Mesenchymal stem cell (in vitro differentiated cells and primary cell): ENCODE measurements around the gene SLC38A9.

Experiments used
- DNase-seq: peaks from one replicate; pipeline ENCODE4 v3.0.0-alpha.2; 2013
- H2AFZ ChIP-seq: one replicate; pipeline ENCODE4 v1.6.1; 2013; ENCODE audit warnings: low read depth, mild to moderate bottlenecking, control low read depth, inconsistent platforms, low read length, moderate library complexity
- H2AK5ac ChIP-seq: 2 replicates; pipeline ENCODE4 v1.6.1; 2013; ENCODE audit warnings: low read length, moderate library complexity, mild to moderate bottlenecking, inconsistent platforms; ENCODE audit not compliant: severe bottlenecking
- H2BK120ac ChIP-seq: one replicate; pipeline ENCODE4 v1.6.1; 2013; ENCODE audit warnings: low read depth, mild to moderate bottlenecking, inconsistent platforms, low read length, moderate library complexity
- H2BK12ac ChIP-seq, 2 experiments: one replicate each; pipeline ENCODE4 v1.6.1; 2013; ENCODE audit warnings: inconsistent platforms in 2 of 2, low read length in 2 of 2, mild to moderate bottlenecking in 2 of 2, moderate library complexity in 2 of 2, control low read depth in 1 of 2
- H2BK15ac ChIP-seq: one replicate; pipeline ENCODE4 v1.6.1; 2013; ENCODE audit warnings: mild to moderate bottlenecking, low read depth, inconsistent platforms; ENCODE audit not compliant: poor library complexity, severe bottlenecking
- H2BK5ac ChIP-seq: 2 replicates; pipeline ENCODE4 v1.6.1; 2013; ENCODE audit warnings: low read depth, mild to moderate bottlenecking, low read length, control low read depth, inconsistent platforms; ENCODE audit not compliant: poor library complexity, severe bottlenecking
- H3K14ac ChIP-seq, 2 experiments: one replicate each; pipeline ENCODE4 v1.6.1; 2013; ENCODE audit warnings: inconsistent platforms in 2 of 2, low read length in 2 of 2, control low read depth in 1 of 2, mild to moderate bottlenecking in 1 of 2, moderate library complexity in 1 of 2
- H3K18ac ChIP-seq, 2 experiments: one replicate each; pipeline ENCODE4 v1.6.1; 2013; ENCODE audit warnings: inconsistent platforms in 2 of 2, low read length in 2 of 2, control low read depth in 1 of 2, low read depth in 1 of 2, mild to moderate bottlenecking in 1 of 2
- H3K23ac ChIP-seq, 2 experiments: one replicate each; pipeline ENCODE4 v1.6.1; 2013; ENCODE audit warnings: inconsistent platforms in 2 of 2, low read length in 2 of 2, mild to moderate bottlenecking in 2 of 2, moderate library complexity in 2 of 2, control low read depth in 1 of 2
- H3K27ac ChIP-seq: 2 replicates; pipeline ENCODE4 v1.5.1; 2013; ENCODE audit warnings: mild to moderate bottlenecking, moderate library complexity, low read length, control low read depth, inconsistent platforms; ENCODE audit not compliant: poor library complexity, severe bottlenecking
- H3K27me3 ChIP-seq, 2 experiments: 2 replicates each; pipeline versions ENCODE4 v1.6.1 to v1.7.0; 2013; ENCODE audit warnings: low read length in 2 of 2, mild to moderate bottlenecking in 2 of 2, moderate library complexity in 2 of 2, control low read depth in 1 of 2, inconsistent platforms in 1 of 2; ENCODE audit not compliant: control insufficient read depth in 1 of 2, insufficient read depth in 1 of 2
- H3K36me3 ChIP-seq, 2 experiments: 2 replicates each; pipeline versions ENCODE4 v1.6.1 to v1.7.0; 2013; ENCODE audit warnings: low read length in 2 of 2, control low read depth in 1 of 2, inconsistent platforms in 1 of 2, low read depth in 1 of 2, mild to moderate bottlenecking in 1 of 2; ENCODE audit not compliant: insufficient read depth in 2 of 2, control insufficient read depth in 1 of 2
- H3K4ac ChIP-seq, 2 experiments: one replicate each; pipeline ENCODE4 v1.6.1; 2013; ENCODE audit warnings: inconsistent platforms in 2 of 2, low read length in 2 of 2, mild to moderate bottlenecking in 2 of 2, moderate library complexity in 2 of 2, control low read depth in 1 of 2, low read depth in 1 of 2
- H3K4me1 ChIP-seq: 2 replicates; pipeline ENCODE4 v1.6.1; 2013; ENCODE audit warnings: low read depth, low read length, control low read depth; ENCODE audit not compliant: control insufficient read depth, insufficient read depth
- H3K4me2 ChIP-seq: 2 replicates; pipeline ENCODE4 v1.6.1; 2013; ENCODE audit warnings: low read length, mild to moderate bottlenecking, inconsistent platforms; ENCODE audit not compliant: poor library complexity, severe bottlenecking
- H3K4me3 ChIP-seq, 2 experiments: 2 replicates each; pipeline versions ENCODE4 v1.5.1 to v1.7.0; 2013; ENCODE audit warnings: low read length in 2 of 2, mild to moderate bottlenecking in 2 of 2, control low read depth in 1 of 2, low read depth in 1 of 2; ENCODE audit not compliant: insufficient read depth in 1 of 2
- H3K79me1 ChIP-seq: replicated peaks from 2 replicates; pipeline ENCODE4 v1.6.1; 2013; ENCODE audit warnings: mild to moderate bottlenecking, control low read depth, low read length, inconsistent platforms; ENCODE audit not compliant: poor library complexity, severe bottlenecking
- H3K9ac ChIP-seq: 2 replicates; pipeline ENCODE4 v1.7.0; 2013; ENCODE audit warnings: mild to moderate bottlenecking, low read length, moderate library complexity
- H3K9me3 ChIP-seq: 2 replicates; pipeline ENCODE4 v1.7.0; 2013; ENCODE audit warnings: mild to moderate bottlenecking, low read length; ENCODE audit not compliant: control insufficient read depth
- H4K8ac ChIP-seq: one replicate; pipeline ENCODE4 v1.6.1; 2013; ENCODE audit warnings: inconsistent platforms, mild to moderate bottlenecking, low read length, moderate library complexity
- H4K91ac ChIP-seq: one replicate; pipeline ENCODE4 v1.6.1; 2013; ENCODE audit warnings: mild to moderate bottlenecking, low read length, inconsistent platforms
- WGBS: methylation state at CpG from one replicate; pipeline ENCODE4 v1.1.7; 2013; ENCODE audit warnings: mixed read lengths; 5-methylcytosine and 5-hydroxymethylcytosine counted together

Gene SLC38A9

DNA sequence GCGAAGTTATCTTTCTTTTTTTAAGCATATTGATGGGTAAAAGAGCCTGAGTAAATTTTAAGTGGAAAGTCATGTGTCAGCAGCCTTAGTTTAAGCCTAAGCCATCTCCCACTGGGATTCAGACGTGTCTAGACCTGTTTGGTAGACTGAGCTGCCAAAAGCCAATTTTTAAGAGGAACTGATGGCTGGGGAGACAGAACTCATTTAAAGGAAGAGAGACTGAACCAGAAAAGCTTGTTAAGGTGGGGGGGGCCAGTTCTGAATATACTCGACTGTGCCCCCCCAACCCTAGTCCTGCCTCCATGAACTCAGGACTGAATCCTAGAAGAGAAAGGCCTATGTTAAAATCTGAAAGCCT lies 119.0 kb downstream of the SLC38A9 start:
- H4K91ac ChIP-seq = no peak overlapping the region
- no peaks in the 10 kb centered on the region for H3K79me1 ChIP-seq
- no peaks in the 10 kb centered on the region for H3K9me3 ChIP-seq
- H3K18ac ChIP-seq = peak overlapping the region in 1 of 2 experiments; percentile 43
- H3K4me3 ChIP-seq = no peak overlapping the region
- H2BK15ac ChIP-seq = no peak overlapping the region
- no peak overlapping the region for H2AK5ac ChIP-seq
- no peak overlapping the region for H2BK5ac ChIP-seq
- H4K8ac ChIP-seq = no peak overlapping the region
- no peak overlapping the region for H3K27ac ChIP-seq
- H3K23ac ChIP-seq = no peak overlapping the region
- WGBS = 73% methylated on average over 2 of the region's 3 CpGs
- no peak overlapping the region for H3K14ac ChIP-seq
- H3K36me3 ChIP-seq = no peaks in the 10 kb centered on the region
- H3K4me2 ChIP-seq = no peak overlapping the region
- H3K4me1 ChIP-seq = peaks cover 7% of the 10 kb centered on the region
- no peak for DNase-seq
- H3K27me3 ChIP-seq = no peaks in the 10 kb centered on the region
- H2BK120ac ChIP-seq = peak overlapping the region; percentile 34
- no peak overlapping the region for H2BK12ac ChIP-seq
- peak overlapping the region; percentile 64 for H3K9ac ChIP-seq
- H2AFZ ChIP-seq = no peak overlapping the region
- H3K4ac ChIP-seq = no peak overlapping the region

DNA sequence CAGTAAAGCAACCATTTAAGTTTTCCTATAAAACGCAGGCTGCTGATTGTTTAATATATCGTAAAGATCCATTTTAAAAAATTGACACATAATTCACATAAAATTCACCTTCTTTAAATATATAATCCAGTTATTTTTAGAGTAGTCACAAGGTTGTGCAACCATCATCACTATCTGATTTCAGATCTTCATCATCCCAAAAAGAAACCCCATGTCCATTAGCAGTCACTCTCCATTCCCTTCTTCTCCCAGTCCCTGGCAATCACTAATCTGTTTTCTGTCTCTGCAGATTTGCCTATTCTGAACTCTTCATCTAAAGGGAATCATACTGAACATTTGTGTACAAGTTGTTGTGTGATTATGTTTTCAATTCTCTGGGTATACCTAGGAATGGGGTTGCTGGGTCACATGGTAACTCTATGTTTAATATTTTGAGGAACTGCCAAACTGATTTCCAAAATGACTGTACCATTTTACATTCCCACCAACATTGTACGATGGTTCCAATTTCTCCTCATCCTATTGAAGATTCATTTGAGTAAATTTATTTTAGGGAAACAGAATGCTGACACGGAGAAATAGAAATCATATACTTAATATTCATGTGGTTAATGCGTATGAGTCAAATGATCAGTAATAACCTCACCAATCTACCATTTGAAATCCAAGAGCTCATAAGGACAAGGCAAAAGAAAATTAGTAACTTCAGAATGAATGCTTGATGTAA lies 119.6 kb downstream of the SLC38A9 start:
- H3K36me3 ChIP-seq = no peaks in the 10 kb centered on the region
- H3K4me2 ChIP-seq = no peak overlapping the region
- H3K23ac ChIP-seq = no peak overlapping the region
- no peak overlapping the region for H3K4me3 ChIP-seq
- no peak overlapping the region for H3K18ac ChIP-seq
- H3K27me3 ChIP-seq = no peaks in the 10 kb centered on the region
- H4K8ac ChIP-seq = no peak overlapping the region
- no peak overlapping the region for H2AK5ac ChIP-seq
- no peak overlapping the region for H4K91ac ChIP-seq
- no peak overlapping the region for H3K4ac ChIP-seq
- no peak overlapping the region for H3K14ac ChIP-seq
- H3K4me1 ChIP-seq = peaks cover 3% of the 10 kb centered on the region
- no peak for DNase-seq
- H3K9me3 ChIP-seq = no peaks in the 10 kb centered on the region
- H3K79me1 ChIP-seq = no peaks in the 10 kb centered on the region
- H2AFZ ChIP-seq = no peak overlapping the region
- H2BK12ac ChIP-seq = no peak overlapping the region
- peak overlapping the region; percentile 64 for H3K9ac ChIP-seq
- no peak overlapping the region for H3K27ac ChIP-seq
- no peak overlapping the region for H2BK15ac ChIP-seq
- no peak overlapping the region for H2BK5ac ChIP-seq
- no peak overlapping the region for H2BK120ac ChIP-seq
- WGBS = 100% methylated on average over 2 of the region's 5 CpGs

DNA sequence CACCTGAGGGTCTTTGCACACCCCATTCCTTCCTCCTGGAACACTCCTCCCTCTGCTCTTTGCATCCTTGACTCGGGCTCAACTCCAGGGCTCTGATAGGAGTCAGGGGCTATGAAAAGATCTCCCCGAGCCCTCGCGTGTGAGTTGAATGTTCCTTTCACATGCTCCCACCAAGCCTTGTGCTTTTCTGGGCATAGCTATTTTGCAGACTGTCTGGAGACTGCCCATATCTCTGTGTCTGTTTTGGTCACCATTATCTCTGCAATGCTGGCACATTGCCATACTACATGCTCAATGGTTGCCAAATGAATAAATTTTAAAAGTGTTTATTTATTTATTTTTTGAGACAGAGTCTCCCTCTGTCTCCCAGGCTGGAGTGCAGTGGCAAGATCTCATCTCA lies 120.4 kb downstream of the SLC38A9 start:
- Histone ChIP-seq H2BK12ac (no peak overlapping the region), H3K9ac (no peak overlapping the region), H3K4ac (no peak overlapping the region), H3K4me1 (no peaks in the 10 kb centered on the region), H3K18ac (no peak overlapping the region), H3K4me3 (no peak overlapping the region), H3K14ac (no peak overlapping the region), H3K27me3 (no peaks in the 10 kb centered on the region), H3K36me3 (no peaks in the 10 kb centered on the region), H2BK5ac (no peak overlapping the region), H3K23ac (no peak overlapping the region), H2AK5ac (no peak overlapping the region), H2BK120ac (no peak overlapping the region), H2AFZ (no peak overlapping the region), H2BK15ac (no peak overlapping the region), H3K9me3 (no peaks in the 10 kb centered on the region), H3K4me2 (no peak overlapping the region), H4K91ac (no peak overlapping the region), H3K79me1 (no peaks in the 10 kb centered on the region), H3K27ac (no peak overlapping the region), H4K8ac (no peak overlapping the region)
- no peak for DNase-seq
- WGBS = 95% methylated on average over 4 of the region's 4 CpGs

DNA sequence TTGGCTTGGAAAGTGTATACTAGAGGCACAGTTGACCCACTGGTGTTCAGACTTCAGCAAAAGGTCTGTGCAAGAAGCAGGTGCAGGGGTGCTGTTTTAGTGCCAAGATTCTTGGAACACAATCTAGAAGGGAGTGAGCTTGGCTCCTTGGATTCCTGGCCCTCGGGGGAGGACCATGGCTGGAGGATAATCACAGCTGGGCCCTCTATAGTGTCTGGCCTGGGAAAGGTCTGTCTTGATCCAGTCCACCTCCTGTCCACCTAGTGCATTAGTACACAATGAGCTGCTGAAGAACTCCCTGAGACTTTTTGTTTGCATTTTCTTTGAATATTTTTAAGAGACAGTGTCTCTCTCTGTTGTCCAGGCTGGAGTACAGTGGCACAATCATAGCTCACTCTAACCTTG lies 126.9 kb downstream of the SLC38A9 start:
- H3K18ac ChIP-seq = no peak overlapping the region
- H4K8ac ChIP-seq = no peak overlapping the region
- no peak overlapping the region for H2BK5ac ChIP-seq
- H3K4me1 ChIP-seq = no peaks in the 10 kb centered on the region
- H3K9me3 ChIP-seq = no peaks in the 10 kb centered on the region
- H3K79me1 ChIP-seq = no peaks in the 10 kb centered on the region
- no peak overlapping the region for H4K91ac ChIP-seq
- no peak overlapping the region for H2BK120ac ChIP-seq
- H3K27ac ChIP-seq = no peak overlapping the region
- no peak overlapping the region for H3K4me3 ChIP-seq
- no peaks in the 10 kb centered on the region for H3K36me3 ChIP-seq
- no peak overlapping the region for H2AFZ ChIP-seq
- no peaks in the 10 kb centered on the region for H3K27me3 ChIP-seq
- H2BK12ac ChIP-seq = peak overlapping the region; percentile 11 to 69
- H3K4ac ChIP-seq = peak overlapping the region in 1 of 2 experiments; percentile 58
- no peak overlapping the region for H2AK5ac ChIP-seq
- no peak overlapping the region for H3K23ac ChIP-seq
- no peak overlapping the region for H3K9ac ChIP-seq
- 80% methylated on average over 1 of the region's 1 CpG for WGBS
- no peak for DNase-seq
- H3K14ac ChIP-seq = no peak overlapping the region
- no peak overlapping the region for H3K4me2 ChIP-seq
- no peak overlapping the region for H2BK15ac ChIP-seq
